HG03025 (cell line): ENCODE data around the gene MTCL3.
"Not testable (repeated sequence)": the region's sequence is repeated elsewhere in the genome, so short reads cannot be mapped to it uniquely, and the experiment has no call there.

Source experiments
- ATAC-seq: cut with Tn5 transposase; IDR thresholded peaks from one replicate; pipeline ENCODE4 v1.9.1; 2021; ENCODE audit warnings: mild to moderate bottlenecking, moderate library complexity; ENCODE audit not compliant: unreplicated experiment, low FRiP score

MTCL3 gene

GRCh38 chr6:127439718-127440117, 79.4 kb downstream of the MTCL3 start:
- no peak for ATAC-seq

DNA sequence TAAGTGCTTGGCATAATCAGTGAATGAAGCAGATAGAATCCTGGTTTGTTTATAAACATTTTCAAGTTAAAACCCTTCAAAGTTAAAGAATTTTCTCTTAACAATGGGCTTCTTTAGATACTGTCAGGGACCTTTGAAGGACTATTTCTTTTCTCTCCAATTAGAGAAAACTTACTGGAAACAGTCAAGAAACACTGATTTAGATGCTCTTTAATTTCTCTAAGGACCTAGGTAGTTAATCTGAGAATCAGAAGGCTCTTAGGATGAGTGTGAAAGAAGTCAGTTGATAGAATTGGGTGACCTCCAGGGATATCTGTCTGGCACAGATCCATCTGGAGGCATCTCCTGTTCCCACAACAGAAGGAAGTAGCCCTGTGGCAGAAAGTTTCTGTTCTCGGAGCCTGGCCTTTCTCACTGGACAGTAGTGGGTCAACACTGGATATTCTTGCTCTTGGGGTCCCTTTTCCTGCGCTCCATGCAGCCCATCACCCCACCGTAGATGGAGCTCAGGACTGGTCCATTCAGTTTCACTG, 82.5 kb downstream of the MTCL3 start:
- no peak for ATAC-seq

GRCh38 chr6:127435626-127436220, 83.4 kb downstream of the MTCL3 start:
- no peak for ATAC-seq

DNA sequence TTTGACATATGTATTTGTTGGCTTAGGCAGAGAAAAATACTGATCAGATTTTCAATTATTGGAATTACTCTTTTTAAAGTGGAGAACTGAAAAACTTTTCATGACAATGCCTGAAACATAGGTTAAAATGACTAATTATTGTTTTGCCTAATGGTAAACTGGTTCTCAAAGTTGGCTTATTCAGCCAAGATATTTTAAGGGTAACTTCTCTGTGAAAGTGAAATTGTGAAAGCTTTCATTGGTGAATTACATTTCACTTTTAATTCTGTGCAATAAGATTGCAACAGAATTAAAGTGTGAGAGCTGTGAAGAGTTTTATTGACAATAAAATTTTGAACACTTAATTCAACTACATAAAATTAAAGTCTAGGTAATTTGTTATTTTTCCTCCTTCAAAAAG, 84.5 kb downstream of the MTCL3 start:
- no peak for ATAC-seq

GRCh38 chr6:127428562-127428961, 90.6 kb downstream of the MTCL3 start:
- not testable (repeated sequence) for ATAC-seq

GRCh38 chr6:127423921-127424320, 95.2 kb downstream of the MTCL3 start:
- no peak for ATAC-seq
